NB4 (cell line): ENCODE data around the gene AASDHPPT.

ENCODE experiments used
- DNase-seq: peaks from one replicate; pipeline ENCODE4 v3.0.0; 2010; ENCODE audit warnings: low read depth
- H3K4me3 ChIP-seq: one replicate; pipeline ENCODE4 v1.5.1; 2011; ENCODE audit warnings: mild to moderate bottlenecking, low read depth, low read length, moderate library complexity
- CTCF ChIP-seq: IDR thresholded peaks from one replicate; pipeline ENCODE4 v1.5.1; 2012; ENCODE audit warnings: low read depth, low read length
- MAX ChIP-seq: IDR thresholded peaks from 2 replicates; pipeline ENCODE4 v1.6.1; 2011; ENCODE audit warnings: low read depth, low read length
- MYC ChIP-seq: IDR thresholded peaks from 2 replicates; pipeline ENCODE4 v1.6.1; 2011; ENCODE audit warnings: low read depth, low read length
- POLR2A ChIP-seq: IDR thresholded peaks from 2 replicates; pipeline ENCODE4 v1.6.1; 2011; ENCODE audit warnings: mild to moderate bottlenecking; ENCODE audit not compliant: insufficient read length; ENCODE audit errors: extremely low read depth

AASDHPPT gene

GRCh38 chr11:106077609-106078455 lies at the start of gene AASDHPPT:
AASDHPPT (plus strand) TSS chr11:106077662; CDS start chr11:106077711, 49 bp downstream.
- H3K4me3 ChIP-seq = peak within 1 kb of the TSS; percentile 91
- DNase-seq = peak; percentile 53
- peak; percentile 87 for TF ChIP-seq POLR2A
- TF ChIP-seq MYC = peak; percentile 88
- no peak for TF ChIP-seq CTCF
- peak; percentile 72 for TF ChIP-seq MAX

GRCh38 chr11:106030609-106031008 lies 46.9 kb upstream of the AASDHPPT start:
- no peak for DNase-seq
- no peak overlapping the region for H3K4me3 ChIP-seq
- TF ChIP-seq POLR2A (no peak), CTCF (no peak), MAX (no peak), MYC (no peak)

- no peak for TF ChIP-seq CTCF
- no peak for TF ChIP-seq POLR2A
- DNase-seq = no peak
- H3K4me3 ChIP-seq = no peak overlapping the region
These were observed 46.2 kb upstream of the AASDHPPT start for GRCh38 chr11:106031202-106031810.

GRCh38 chr11:106031936-106032335 lies 45.5 kb upstream of the AASDHPPT start:
- no peak overlapping the region for H3K4me3 ChIP-seq
- no peak for DNase-seq
- TF ChIP-seq MYC (no peak), MAX (no peak), CTCF (no peak), POLR2A (no peak)

GRCh38 chr11:106032861-106033260 lies 44.6 kb upstream of the AASDHPPT start:
- no peak for DNase-seq
- TF ChIP-seq MAX = no peak
- H3K4me3 ChIP-seq = no peak overlapping the region

GRCh38 chr11:106043540-106043939 lies 33.9 kb upstream of the AASDHPPT start:
- DNase-seq = no peak
- TF ChIP-seq CTCF (no peak), MAX (no peak), POLR2A (no peak), MYC (no peak)
- H3K4me3 ChIP-seq = no peak overlapping the region
